H1 (cell line): ENCODE measurements around the gene LILRB3. TPM values are rescaled to one million over a fixed set of nuclear protein-coding genes. Genes with fewer than 3 reads are reported as not detected.
"Not testable (repeated sequence)": the region's sequence is repeated elsewhere in the genome, so short reads cannot be mapped to it uniquely, and the experiment has no call there.

Experiments used
- CTCF ChIA-PET: fragments of 300-600 bp; sonication (Branson Sonifier 250); formaldehyde crosslinking; loops from one replicate; lab custom pipeline; 2021; ENCODE audit not compliant: partially characterized antibody; lab: Charles Lee
- POLR2A ChIA-PET: fragments of 300-600 bp; sonication (Branson Sonifier 250); formaldehyde crosslinking; loops from one replicate; lab custom pipeline; 2021; ENCODE audit warnings: inconsistent platforms; ENCODE audit not compliant: partially characterized antibody; lab: Charles Lee
- DNase-seq, 2 experiments: peaks; one replicate each; pipeline versions ENCODE4 v3.0.0 to v3.0.0-alpha.2; 2010 to 2022; ENCODE audit warnings: low spot score in 2 of 2, low read depth in 1 of 2, mixed read lengths in 1 of 2
- FAIRE-seq: peaks from 2 replicates; lab custom pipeline; 2011; peaks lifted over from hg19 to GRCh38; lab: Jason Lieb, UNC
- H2AFZ ChIP-seq: 2 replicates; pipeline ENCODE4 v1.8.1; 2012; ENCODE audit warnings: low read length, inconsistent platforms
- H2AK5ac ChIP-seq: 2 replicates; pipeline ENCODE4 v1.6.1; 2013; ENCODE audit warnings: low read depth, low read length
- H2BK120ac ChIP-seq: replicated peaks from 2 replicates; pipeline ENCODE3; 2013; ENCODE audit warnings: low read depth, low read length, inconsistent platforms
- H2BK12ac ChIP-seq: 2 replicates; pipeline ENCODE4 v1.6.1; 2013; ENCODE audit warnings: low read depth, low read length
- H2BK15ac ChIP-seq: 2 replicates; pipeline ENCODE4 v1.6.1; 2013; ENCODE audit warnings: low read length
- H2BK20ac ChIP-seq: 2 replicates; pipeline ENCODE4 v1.6.1; 2013; ENCODE audit warnings: low read length
- H2BK5ac ChIP-seq: 2 replicates; pipeline ENCODE4 v1.6.1; 2013; ENCODE audit warnings: low read depth, low read length
- H3K14ac ChIP-seq: 2 replicates; pipeline ENCODE4 v1.6.1; 2013; ENCODE audit warnings: inconsistent platforms; ENCODE audit not compliant: insufficient read length
- H3K18ac ChIP-seq: 2 replicates; pipeline ENCODE4 v1.6.1; 2013; ENCODE audit warnings: low read length; ENCODE audit errors: extremely low read depth
- H3K23ac ChIP-seq: 2 replicates; pipeline ENCODE4 v1.6.1; 2013; ENCODE audit warnings: inconsistent platforms; ENCODE audit not compliant: insufficient read length
- H3K23me2 ChIP-seq: 2 replicates; pipeline ENCODE4 v1.6.1; 2013; ENCODE audit warnings: low read depth, low read length
- H3K27ac ChIP-seq: 2 replicates; pipeline ENCODE4 v1.6.1; 2011; ENCODE audit warnings: low read depth, low read length, inconsistent platforms
- H3K27me3 ChIP-seq, 4 experiments: replicated peaks in 1 of 4; 1 replicate in 1 of 4; 2 replicates in 3 of 4; pipeline versions ENCODE4 v1.6.1 to v1.8.1; 2011 to 2013; ENCODE audit warnings: low read length in 3 of 4, mild to moderate bottlenecking in 3 of 4, inconsistent platforms in 2 of 4, mixed read lengths in 2 of 4, moderate library complexity in 1 of 4; ENCODE audit not compliant: control insufficient read depth in 3 of 4, insufficient read depth in 3 of 4; ENCODE audit errors: extremely low read depth in 1 of 4
- H3K36me3 ChIP-seq, 4 experiments: 2 replicates each; pipeline versions ENCODE4 v1.6.1 to v1.8.1; 2011 to 2013; ENCODE audit warnings: mild to moderate bottlenecking in 4 of 4, low read length in 3 of 4, moderate library complexity in 2 of 4, control low read depth in 1 of 4, inconsistent platforms in 1 of 4; ENCODE audit not compliant: insufficient read depth in 4 of 4, control insufficient read depth in 2 of 4
- H3K4ac ChIP-seq: replicated peaks from 2 replicates; pipeline ENCODE3; 2013; ENCODE audit warnings: low read length, low read depth, mixed read lengths, inconsistent platforms; ENCODE audit not compliant: insufficient read length
- H3K4me1 ChIP-seq, 4 experiments: replicated peaks in 1 of 4; 1 replicate in 1 of 4; 2 replicates in 3 of 4; pipeline versions ENCODE4 v1.6.1 to v1.8.1; 2011 to 2013; ENCODE audit warnings: low read length in 3 of 4, inconsistent platforms in 2 of 4, mixed read lengths in 1 of 4; ENCODE audit not compliant: insufficient read depth in 4 of 4, control insufficient read depth in 3 of 4
- H3K4me2 ChIP-seq, 2 experiments: 2 replicates each; pipeline versions ENCODE4 v1.6.1 to v1.8.1; 2011 to 2013; ENCODE audit warnings: low read depth in 2 of 2, low read length in 2 of 2, control low read depth in 1 of 2, inconsistent platforms in 1 of 2, mild to moderate bottlenecking in 1 of 2; ENCODE audit not compliant: insufficient read depth in 1 of 2
- H3K4me3 ChIP-seq, 4 experiments: fragments of 200-600, 300-600 bp in 1 of 4; sonication (generic), shearing (Covaris generic), sonication (Bioruptor Twin) in 1 of 4; 2 replicates each; pipeline versions ENCODE4 v1.5.1 to v1.8.1; 2011 to 2016; ENCODE audit warnings: low read length in 4 of 4, low read depth in 3 of 4, control low read depth in 2 of 4, inconsistent platforms in 2 of 4, mild to moderate bottlenecking in 2 of 4, mixed read lengths in 1 of 4, moderate library complexity in 1 of 4; ENCODE audit not compliant: insufficient read depth in 2 of 4; ENCODE audit errors: extremely low read depth in 1 of 4
- H3K56ac ChIP-seq: replicated peaks from 2 replicates; pipeline ENCODE3; 2013; ENCODE audit warnings: low read depth, mild to moderate bottlenecking, mixed read lengths, low read length, inconsistent platforms; ENCODE audit not compliant: insufficient read length
- H3K79me1 ChIP-seq: 2 replicates; pipeline ENCODE4 v1.6.1; 2013; ENCODE audit warnings: low read depth, low read length, control low read depth
- H3K79me2 ChIP-seq, 2 experiments: 2 replicates each; pipeline versions ENCODE4 v1.6.1 to v1.8.1; 2012 to 2013; ENCODE audit warnings: low read length in 2 of 2, mild to moderate bottlenecking in 2 of 2, inconsistent platforms in 1 of 2; ENCODE audit not compliant: insufficient read depth in 2 of 2, control insufficient read depth in 1 of 2
- H3K9ac ChIP-seq, 4 experiments: replicated peaks in 1 of 4; 1 replicate in 1 of 4; 2 replicates in 3 of 4; pipeline versions ENCODE4 v1.6.1 to v1.8.1; 2011 to 2013; ENCODE audit warnings: low read depth in 3 of 4, low read length in 3 of 4, control low read depth in 2 of 4, mild to moderate bottlenecking in 2 of 4, moderate library complexity in 2 of 4, inconsistent platforms in 1 of 4; ENCODE audit errors: extremely low read depth in 1 of 4
- H3K9me3 ChIP-seq, 2 experiments: 2 replicates each; pipeline versions ENCODE4 v1.6.1 to v1.8.1; 2012 to 2013; ENCODE audit warnings: mild to moderate bottlenecking in 2 of 2, moderate library complexity in 2 of 2, control low read depth in 1 of 2, inconsistent platforms in 1 of 2, low read depth in 1 of 2, low read length in 1 of 2, mixed read lengths in 1 of 2; ENCODE audit not compliant: insufficient read depth in 2 of 2
- H4K20me1 ChIP-seq, 2 experiments: replicated peaks in 1 of 2; 2 replicates each; pipeline versions ENCODE3 to v1.8.1; 2011 to 2013; ENCODE audit warnings: inconsistent platforms in 2 of 2, low read length in 2 of 2, mild to moderate bottlenecking in 1 of 2; ENCODE audit not compliant: insufficient read depth in 2 of 2, control insufficient read depth in 1 of 2
- H4K5ac ChIP-seq: 2 replicates; pipeline ENCODE4 v1.6.1; 2013; ENCODE audit warnings: low read length, low read depth, mixed read lengths, inconsistent platforms; ENCODE audit not compliant: insufficient read length
- H4K8ac ChIP-seq: 2 replicates; pipeline ENCODE4 v1.8.0; 2013; ENCODE audit warnings: mild to moderate bottlenecking, moderate library complexity, low read length, inconsistent platforms; ENCODE audit not compliant: insufficient read depth; ENCODE audit errors: extremely low read depth
- H4K91ac ChIP-seq: replicated peaks from 2 replicates; pipeline ENCODE3; 2013; ENCODE audit warnings: low read length, mixed read lengths, inconsistent platforms; ENCODE audit not compliant: insufficient read length
- WGBS, 2 experiments: shearing (Covaris generic) in 1 of 2; methylation state at CpG; one replicate each; pipeline versions ENCODE4 v1.1.6 to v1.1.7; 2013 to 2015; ENCODE audit warnings: low lambda C conversion rate in 2 of 2, mixed read lengths in 2 of 2, inconsistent platforms in 1 of 2, low coverage in 1 of 2, missing lambda C conversion rate in 1 of 2; ENCODE audit not compliant: insufficient replicate concordance in 2 of 2, insufficient coverage in 1 of 2, insufficient read length in 1 of 2; ENCODE audit errors: extremely low coverage in 1 of 2, missing lambda C conversion rate in 1 of 2; 5-methylcytosine and 5-hydroxymethylcytosine counted together
- polyA plus RNA-seq, 7 experiments: library from polyadenylated mRNA; depleted of rRNA in 3 of 7; stranded (reverse) in 5 of 7; unstranded in 2 of 7; fragments of >200 nt in 5 of 7; fragments of 200-250 nt in 2 of 7; gene quantifications; 1 replicate in 5 of 7; 2 replicates in 1 of 7; 4 replicates in 1 of 7; pipeline versions ENCODE4 v1.2.1 to v1.2.3, GENCODE V29; 2011 to 2013; ENCODE audit warnings: missing spikeins in 2 of 7, mixed read lengths in 2 of 7
- total RNA-seq: library from RNA; stranded (reverse); fragmentation: NEBNext Ultra II Directional; extraction: Animal tissue kit (Norgen Biotek cat#: 25700); gene quantifications from 2 replicates; pipeline ENCODE4 v1.2.1, GENCODE V29; 2021
- TF ChIP-seq, protein P1 (sequence below): IDR thresholded peaks from 2 replicates; pipeline ENCODE4 v1.6.1; 2012; ENCODE audit warnings: inconsistent platforms

Gene LILRB3
- total and polyA plus RNA-seq, 2 of the 8 experiments (the other 6 are each of a cell fraction or from before 2014, with no cell fraction given): not detected

DNA sequence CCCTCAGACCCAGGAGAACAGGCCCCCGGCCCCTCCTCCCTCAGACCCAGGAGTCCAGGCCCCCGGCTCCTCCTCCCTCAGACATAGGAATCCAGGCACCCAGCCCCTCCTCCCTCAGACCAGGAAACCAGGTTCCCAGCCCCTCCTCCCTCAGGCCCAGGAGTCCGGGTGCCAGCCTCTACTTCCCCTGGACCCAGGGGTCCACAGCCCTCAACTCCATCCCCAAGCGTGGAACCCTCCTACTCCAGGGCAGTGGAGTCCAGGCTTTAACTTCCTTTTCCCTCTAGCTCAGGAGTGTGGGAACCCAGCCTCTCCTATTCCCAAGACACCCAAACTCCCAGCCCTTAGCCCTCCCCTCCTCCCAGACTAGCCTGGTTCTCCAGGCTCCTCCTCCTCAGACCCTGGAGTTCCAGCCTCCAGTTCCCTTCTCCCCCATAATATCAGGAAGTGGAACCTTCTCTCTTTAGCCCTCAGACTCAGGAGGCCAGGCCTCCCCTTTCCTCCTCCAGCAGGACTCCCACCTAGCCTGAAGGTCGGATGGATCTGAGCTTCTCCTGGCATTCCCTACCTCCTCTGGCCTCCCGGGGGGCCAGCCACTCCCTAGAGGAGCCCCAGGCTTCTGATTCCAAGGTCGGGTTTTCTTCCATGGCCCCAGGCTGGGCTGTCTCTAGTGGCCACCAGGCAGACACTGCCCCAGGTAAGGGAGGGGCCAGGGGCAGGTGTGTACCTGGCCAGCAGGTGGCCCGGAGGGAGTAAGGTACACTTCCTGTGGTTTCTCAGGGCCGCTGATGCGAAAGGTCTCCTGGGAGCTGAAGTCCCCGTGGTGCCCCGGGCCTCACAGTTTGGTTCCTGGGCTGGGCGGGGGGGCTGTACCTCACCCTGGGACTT lies 50.1 kb downstream of the LILRB3 start, which contains the start of gene TMC4 (continued):
- TF ChIP-seq, protein P1, sequence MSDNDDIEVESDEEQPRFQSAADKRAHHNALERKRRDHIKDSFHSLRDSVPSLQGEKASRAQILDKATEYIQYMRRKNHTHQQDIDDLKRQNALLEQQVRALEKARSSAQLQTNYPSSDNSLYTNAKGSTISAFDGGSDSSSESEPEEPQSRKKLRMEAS: 0 out of 2 replicates have a peak, but pooled peaks have one; percentile 27

DNA sequence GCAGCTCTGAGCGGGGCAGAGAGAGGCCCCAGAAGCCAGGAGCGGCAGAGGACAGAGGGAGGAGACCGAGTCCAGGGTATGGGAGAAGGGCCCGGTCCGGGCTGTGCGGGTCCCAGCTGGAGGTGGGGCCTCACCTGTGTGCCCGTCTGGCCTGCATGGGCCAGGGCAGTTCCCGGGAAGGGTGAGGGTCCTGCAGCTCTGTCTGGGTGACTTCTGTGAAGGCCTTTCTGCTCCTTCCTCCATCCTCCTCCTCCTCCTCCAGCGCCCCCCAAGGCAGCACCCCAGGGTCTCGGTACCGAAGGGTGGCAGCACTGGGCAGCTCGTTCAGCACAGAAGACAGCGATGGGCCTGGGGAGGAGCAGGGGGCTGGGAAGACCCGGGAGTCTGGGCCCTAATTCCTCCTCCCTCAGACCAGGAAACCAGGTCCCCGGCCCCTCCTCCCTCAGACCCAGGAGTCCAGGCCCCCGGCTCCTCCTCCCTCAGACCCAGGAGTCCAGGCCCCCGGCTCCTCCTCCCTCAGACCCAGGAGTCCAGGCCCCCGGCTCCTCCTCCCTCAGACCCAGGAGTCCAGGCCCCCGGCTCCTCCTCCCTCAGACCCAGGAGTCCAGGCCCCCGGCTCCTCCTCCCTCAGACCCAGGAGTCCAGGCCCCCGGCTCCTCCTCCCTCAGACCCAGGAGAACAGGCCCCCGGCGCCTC lies 50.9 kb downstream of the LILRB3 start:
- H3K4me1 ChIP-seq, H3K27ac ChIP-seq, H3K79me2 ChIP-seq, H4K8ac ChIP-seq, H3K9ac ChIP-seq, H3K18ac ChIP-seq, H2BK5ac ChIP-seq, H3K56ac ChIP-seq, H2BK15ac ChIP-seq, H3K23me2 ChIP-seq, H3K79me1 ChIP-seq, H3K27me3 ChIP-seq, H3K4me3 ChIP-seq, FAIRE-seq, H2AFZ ChIP-seq, H3K36me3 ChIP-seq, H4K20me1 ChIP-seq, H3K4ac ChIP-seq, H3K9me3 ChIP-seq, H3K14ac ChIP-seq, H2BK20ac ChIP-seq, H3K23ac ChIP-seq, H2BK12ac ChIP-seq, H2BK120ac ChIP-seq, DNase-seq, H4K5ac ChIP-seq: not testable (repeated sequence)
- ChIA-PET POLR2A (interaction anchor here (0.8 to 6.7 kb wide), 9 partner anchors 8 to 37 kb away, joined by 4 to 55 read pairs (median 19); partner anchors contain the start of genes LENG1, MBOAT7, RPS9 and TSEN34), CTCF (interaction anchor here (0.6 to 2.6 kb wide), 7 partner anchors 11 to 461 kb away, joined by 3 to 8 read pairs (median 4); partner anchors contain the start of gene LENG1)
- peak overlapping the region; percentile 11 to 45; a peak in 1 of 4 replicates for H3K4me2 ChIP-seq
- peak overlapping the region; percentile 75; the same call in 1 of the 2 replicates for H2AK5ac ChIP-seq
- H4K91ac ChIP-seq: peak overlapping the region; percentile 74
- WGBS, 2 experiments: 81% methylated on average over 9 of the region's 23 CpGs; no CpG with 5 or more reads in 1 of the 2 experiments
